ENCODE results near the gene EEF1A2. TPM values are rescaled to one million over a fixed set of nuclear protein-coding genes. Genes with fewer than 3 reads are reported as not detected.
"Not testable (repeated sequence)": the region's sequence is repeated elsewhere in the genome, so short reads cannot be mapped to it uniquely, and the experiment has no call there.

The EEF1A2 gene
- total and polyA plus RNA-seq, 2 experiments from 2014 or later: 1.3 to 37.1 TPM

GRCh38 chr20:63481503-63481902, 17.4 kb downstream of the EEF1A2 start (continued):
- TF ChIP-seq EZH2phosphoT487 (IDR thresholded peaks at IDR 0.05; ENCODE audit: unreplicated experiment) (no peak), ETS1 (IDR thresholded peaks at IDR 0.05) (no peak), REST (IDR thresholded peaks at IDR 0.05; ENCODE audit: unreplicated experiment) (no peak), CREB1 (CRISPR knock-in tag; IDR thresholded peaks at IDR 0.05; ENCODE audit: low read depth) (no peak), JUNB (IDR thresholded peaks at IDR 0.05; ENCODE audit: unreplicated experiment) (no peak), STAT1 (IDR thresholded peaks at IDR 0.05; ENCODE audit: unreplicated experiment) (no peak), ZNF331 (CRISPR knock-in tag; IDR thresholded peaks at IDR 0.05; ENCODE audit: low read depth) (no peak), CTCF (conservative IDR thresholded peaks at IDR 0.05; ENCODE audit: low read depth in 2 of 2) (no peak)

GRCh38 chr20:63479695-63480419, 19.0 kb downstream of the EEF1A2 start:
- ATAC-seq; H3K27ac ChIP-seq (ENCODE audit: low read depth); H3K4me3 Mint-ChIP-seq; DNase-seq (ENCODE audit: low spot score); H3K9me3 Mint-ChIP-seq; H3K36me3 Mint-ChIP-seq (ENCODE audit: low read depth); H3K4me2 ChIP-seq; H3K27ac Mint-ChIP-seq; H2AFZ ChIP-seq; H3K36me3 ChIP-seq (ENCODE audit: insufficient read depth); H3K4me3 ChIP-seq; H3F3A ChIP-seq (replicated peaks; ENCODE audit: low read depth); H3K27me3 ChIP-seq (ENCODE audit: insufficient read depth); H4K20me1 ChIP-seq (replicated peaks; ENCODE audit: insufficient read depth); H3K79me2 ChIP-seq (replicated peaks; ENCODE audit: insufficient read depth); H3K9me2 ChIP-seq (ENCODE audit: insufficient read depth): not testable (repeated sequence)
- peaks cover 18% of the 10 kb centered on the region for H3K4me1 ChIP-seq (ENCODE audit: insufficient read depth)
- Mint-ChIP-seq H3K4me1 (peaks cover 48% of the 10 kb centered on the region), H3K27me3 (ENCODE audit: insufficient read depth, low read depth, poor library complexity) (peaks cover 27% of the 10 kb centered on the region)

All from GM23338 (cell line).